A549 (cell line): ENCODE measurements around the gene CLEC16A. TPM values are rescaled to one million over a fixed set of nuclear protein-coding genes. Genes with fewer than 3 reads are reported as not detected.

ENCODE experiments used
- ATAC-seq, 2 experiments: fragments of 200-7000 bp in 1 of 2; fragments of >200 bp in 1 of 2; cut with Nextera tagmentation in 1 of 2; cut with Tn5 transposase in 1 of 2; 3 replicates each; pipeline versions ENCODE4 v1.8.0 to v1.9.1; 2018 to 2020; ENCODE audit warnings: mild to moderate bottlenecking in 1 of 2, moderate library complexity in 1 of 2
- CTCF ChIA-PET: fragments of 300-600 bp; sonication (Branson Sonifier 250); formaldehyde crosslinking; extraction: SDS; loops from one replicate; lab custom pipeline; 2021; ENCODE audit warnings: antibody characterized with exemption, inconsistent platforms; lab: Yijun Ruan, JAX
- POLR2A ChIA-PET: fragments of 350-600 bp; formaldehyde crosslinking; extraction: SDS; loops from one replicate; lab custom pipeline; 2021; ENCODE audit warnings: antibody characterized with exemption, inconsistent platforms; lab: Yijun Ruan, JAX
- DNase-seq, 2 experiments: peaks; one replicate each; pipeline versions ENCODE4 v3.0.0 to v3.0.0-alpha.2; 2011 to 2016; ENCODE audit warnings: low read depth in 1 of 2, low spot score in 1 of 2
- FAIRE-seq: peaks from 2 replicates; lab custom pipeline; 2011; peaks lifted over from hg19 to GRCh38; lab: Jason Lieb, UNC
- H3K27ac ChIP-seq, 2 experiments: fragments of >200 bp; sonication (Bioruptor Twin); formaldehyde crosslinking; 3 replicates each; pipeline ENCODE4 v1.5.1; 2016 to 2017
- H3K4me1 ChIP-seq: fragments of >200 bp; sonication (Bioruptor Twin); formaldehyde crosslinking; 3 replicates; pipeline ENCODE4 v1.6.1; 2016
- H3K4me2 ChIP-seq: fragments of >200 bp; sonication (Bioruptor Twin); formaldehyde crosslinking; 3 replicates; pipeline ENCODE4 v1.6.1; 2016
- H3K4me3 ChIP-seq: fragments of >200 bp; sonication (Bioruptor Twin); formaldehyde crosslinking; 3 replicates; pipeline ENCODE4 v1.5.1; 2016
- H3K9me3 ChIP-seq: fragments of >200 bp; sonication (Bioruptor Twin); formaldehyde crosslinking; 3 replicates; pipeline ENCODE4 v1.6.1; 2016
- CBX8 ChIP-seq: fragments of 200-600 bp; sonication (generic); IDR thresholded peaks from 2 replicates; pipeline ENCODE4 v1.6.1; 2016
- CHD4 ChIP-seq: fragments of 200-600 bp; sonication (generic); IDR thresholded peaks from 2 replicates; pipeline ENCODE4 v1.6.1; 2016; ENCODE audit warnings: antibody characterized with exemption, mild to moderate bottlenecking, borderline replicate concordance
- EHMT2 ChIP-seq: fragments of 200-600 bp; sonication (generic); IDR thresholded peaks from 2 replicates; pipeline ENCODE4 v1.6.1; 2016; ENCODE audit warnings: antibody characterized with exemption, low read depth, mild to moderate bottlenecking, moderate library complexity
- EP300 ChIP-seq, 2 experiments: fragments of >200 bp; sonication (Bioruptor Twin); formaldehyde crosslinking; IDR thresholded peaks; 2 replicates in 1 of 2; 3 replicates in 1 of 2; pipeline ENCODE4 v1.6.1; 2016 to 2017
- ESRRA ChIP-seq: fragments of 150-350 bp; IDR thresholded peaks from 2 replicates; pipeline ENCODE4 v1.6.1; 2014; ENCODE audit warnings: mild to moderate bottlenecking, low read length, borderline replicate concordance
- GATA3 ChIP-seq: IDR thresholded peaks from 2 replicates; pipeline ENCODE4 v1.6.1; 2012; ENCODE audit warnings: borderline replicate concordance
- HDAC2 ChIP-seq: fragments of 200-600 bp; sonication (generic); IDR thresholded peaks from 2 replicates; pipeline ENCODE4 v1.6.1; 2016
- HEYL ChIP-seq: fragments of 250-450 bp; sonication (Bioruptor Pico); IDR thresholded peaks from 2 replicates; pipeline ENCODE4 v1.8.0; 2021; ENCODE audit warnings: mild to moderate bottlenecking, moderate library complexity
- HOXB5 ChIP-seq: fragments of 250-450 bp; sonication (Bioruptor Pico); IDR thresholded peaks from 2 replicates; pipeline ENCODE4 v1.5.0; 2020; ENCODE audit warnings: mild to moderate bottlenecking, moderate library complexity
- KDM1A ChIP-seq: fragments of 200-600 bp; sonication (generic); IDR thresholded peaks from 2 replicates; pipeline ENCODE4 v1.6.1; 2016; ENCODE audit warnings: low read depth, mild to moderate bottlenecking
- KDM5A ChIP-seq: fragments of 200-600 bp; sonication (generic); IDR thresholded peaks from 2 replicates; pipeline ENCODE4 v1.6.1; 2016; ENCODE audit warnings: antibody characterized with exemption, mild to moderate bottlenecking
- NFE2L2 ChIP-seq: fragments of 150-350 bp; conservative IDR thresholded peaks from 2 replicates; pipeline ENCODE4 v1.6.1; 2014; ENCODE audit warnings: low read length
- POLR2A ChIP-seq: IDR thresholded peaks from 2 replicates; pipeline ENCODE4 v1.6.1; 2012; ENCODE audit warnings: mild to moderate bottlenecking, low read length
- SREBF2 ChIP-seq: fragments of 450-650 bp; IDR thresholded peaks from 2 replicates; pipeline ENCODE4 v1.6.1; 2014; ENCODE audit warnings: mild to moderate bottlenecking, moderate library complexity
- TP53 ChIP-seq: fragments of 250-450 bp; sonication (Bioruptor Pico); IDR thresholded peaks from 2 replicates; pipeline ENCODE4 v1.5.0; 2021; ENCODE audit warnings: mild to moderate bottlenecking, moderate library complexity
- WGBS: methylation state at CpG from one replicate; pipeline ENCODE4 v1.1.6; 2017; ENCODE audit errors: missing lambda C conversion rate; 5-methylcytosine and 5-hydroxymethylcytosine counted together
- polyA plus RNA-seq, 4 experiments: library from polyadenylated mRNA; depleted of rRNA in 3 of 4; stranded (reverse); fragments of >200 nt; fragmentation: RNase III in 1 of 4; extraction: RNeasy Plus Mini Kit Qiagen cat#74134 plus additional on column Dnase treatment in 1 of 4; gene quantifications; 2 replicates in 3 of 4; 3 replicates in 1 of 4; pipeline ENCODE4 v1.2.3, GENCODE V29; 2011 to 2017
- TF ChIP-seq, protein P1 (sequence below): IDR thresholded peaks from 2 replicates; pipeline ENCODE4 v1.6.1; 2012; ENCODE audit warnings: low read depth, borderline replicate concordance
- TF ChIP-seq, protein P2 (sequence below): fragments of 450-650 bp; IDR thresholded peaks from 2 replicates; pipeline ENCODE4 v1.6.1; 2014; ENCODE audit warnings: antibody characterized with exemption
- TF ChIP-seq, protein P3 (sequence below): fragments of 250-450 bp; sonication (Bioruptor Pico); IDR thresholded peaks from 2 replicates; pipeline ENCODE4 v1.5.0; 2021; ENCODE audit warnings: mild to moderate bottlenecking, moderate library complexity, borderline replicate concordance
- TF ChIP-seq, protein P4 (sequence below): IDR thresholded peaks from 2 replicates; pipeline ENCODE4 v1.6.1; 2012
- TF ChIP-seq, protein P5 (sequence below): fragments of >200 bp; sonication (Bioruptor Twin); formaldehyde crosslinking; IDR thresholded peaks from 3 replicates; pipeline ENCODE4 v1.6.1; 2016

CLEC16A gene
- polyA plus RNA-seq, 2 of the 4 experiments (the other 2 are of a cell fraction): 8.3 to 10.4 TPM

DNA sequence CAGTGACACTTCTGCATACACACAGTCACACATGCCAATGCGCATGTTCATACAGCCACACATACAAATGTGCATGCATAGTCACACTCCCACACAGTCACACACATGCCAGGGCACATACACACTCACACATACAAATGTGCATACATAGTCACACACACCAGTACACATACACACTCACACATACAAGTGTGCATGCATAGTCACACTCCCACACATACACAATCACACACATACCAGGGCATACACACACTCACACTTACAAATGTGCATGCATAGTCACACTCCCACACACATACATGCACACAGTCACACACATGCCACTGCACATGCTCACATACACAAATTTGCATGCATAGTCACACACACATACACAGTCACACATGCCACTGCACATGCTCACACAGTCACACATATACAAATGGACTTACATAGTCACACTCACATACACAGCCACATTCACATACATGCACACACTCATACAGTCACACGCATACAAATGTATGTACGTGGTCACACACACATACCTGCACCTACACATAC, 227.5 kb downstream of the CLEC16A start:
- ChIA-PET POLR2A (no interaction called here), CTCF (interaction anchor here (2.8 kb wide), 1 partner anchor 83 kb away, joined by 7 read pairs; the partner anchor contains the start of gene SOCS1)
- no peaks in the 10 kb centered on the region for H3K4me1 ChIP-seq
- DNase-seq: no peak
- WGBS: 87% methylated on average over 3 of the region's 3 CpGs
- no peak overlapping the region for H3K27ac ChIP-seq
- no peak overlapping the region for H3K4me2 ChIP-seq
- TF ChIP-seq ESRRA (no peak), CBX8 (no peak), CHD4 (no peak), KDM5A (no peak), SREBF2 (no peak), EHMT2 (no peak), HEYL (no peak)
- TF ChIP-seq, protein P1, sequence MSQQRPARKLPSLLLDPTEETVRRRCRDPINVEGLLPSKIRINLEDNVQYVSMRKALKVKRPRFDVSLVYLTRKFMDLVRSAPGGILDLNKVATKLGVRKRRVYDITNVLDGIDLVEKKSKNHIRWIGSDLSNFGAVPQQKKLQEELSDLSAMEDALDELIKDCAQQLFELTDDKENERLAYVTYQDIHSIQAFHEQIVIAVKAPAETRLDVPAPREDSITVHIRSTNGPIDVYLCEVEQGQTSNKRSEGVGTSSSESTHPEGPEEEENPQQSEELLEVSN: no peak
- TF ChIP-seq, protein P2, sequence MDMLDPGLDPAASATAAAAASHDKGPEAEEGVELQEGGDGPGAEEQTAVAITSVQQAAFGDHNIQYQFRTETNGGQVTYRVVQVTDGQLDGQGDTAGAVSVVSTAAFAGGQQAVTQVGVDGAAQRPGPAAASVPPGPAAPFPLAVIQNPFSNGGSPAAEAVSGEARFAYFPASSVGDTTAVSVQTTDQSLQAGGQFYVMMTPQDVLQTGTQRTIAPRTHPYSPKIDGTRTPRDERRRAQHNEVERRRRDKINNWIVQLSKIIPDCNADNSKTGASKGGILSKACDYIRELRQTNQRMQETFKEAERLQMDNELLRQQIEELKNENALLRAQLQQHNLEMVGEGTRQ: no peak
- TF ChIP-seq, protein P3, sequence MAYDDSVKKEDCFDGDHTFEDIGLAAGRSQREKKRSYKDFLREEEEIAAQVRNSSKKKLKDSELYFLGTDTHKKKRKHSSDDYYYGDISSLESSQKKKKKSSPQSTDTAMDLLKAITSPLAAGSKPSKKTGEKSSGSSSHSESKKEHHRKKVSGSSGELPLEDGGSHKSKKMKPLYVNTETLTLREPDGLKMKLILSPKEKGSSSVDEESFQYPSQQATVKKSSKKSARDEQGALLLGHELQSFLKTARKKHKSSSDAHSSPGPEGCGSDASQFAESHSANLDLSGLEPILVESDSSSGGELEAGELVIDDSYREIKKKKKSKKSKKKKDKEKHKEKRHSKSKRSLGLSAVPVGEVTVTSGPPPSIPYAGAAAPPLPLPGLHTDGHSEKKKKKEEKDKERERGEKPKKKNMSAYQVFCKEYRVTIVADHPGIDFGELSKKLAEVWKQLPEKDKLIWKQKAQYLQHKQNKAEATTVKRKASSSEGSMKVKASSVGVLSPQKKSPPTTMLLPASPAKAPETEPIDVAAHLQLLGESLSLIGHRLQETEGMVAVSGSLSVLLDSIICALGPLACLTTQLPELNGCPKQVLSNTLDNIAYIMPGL: no peak
- ATAC-seq: no peak
- FAIRE-seq: no peak
- H3K4me3 ChIP-seq: no peak overlapping the region
- no peaks in the 10 kb centered on the region for H3K9me3 ChIP-seq

DNA sequence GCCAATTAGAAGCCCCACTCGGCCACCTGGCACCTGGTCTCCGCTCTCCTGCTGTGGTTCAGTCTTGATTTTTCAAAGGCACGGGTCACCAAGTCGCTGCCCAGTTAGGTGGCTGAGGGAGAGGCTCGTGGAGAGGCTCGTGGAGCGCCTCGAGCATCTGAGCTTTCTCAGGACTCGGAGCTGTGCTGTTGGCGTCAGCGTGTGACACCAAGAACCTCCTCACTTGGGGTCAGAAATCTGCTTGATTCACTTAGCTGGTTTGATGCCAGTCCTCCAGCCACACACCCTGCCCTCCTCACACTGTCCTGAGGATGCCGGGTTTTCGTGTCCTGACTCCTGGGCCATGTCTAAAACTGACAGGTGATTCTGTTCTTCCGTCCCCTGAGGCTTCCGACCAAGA, 229.1 kb downstream of the CLEC16A start:
- H3K4me1 ChIP-seq: no peaks in the 10 kb centered on the region
- FAIRE-seq: no peak
- no peak for DNase-seq
- WGBS: 89% methylated on average over 15 of the region's 15 CpGs
- no peak overlapping the region for H3K27ac ChIP-seq
- ATAC-seq: no peak
- CTCF ChIA-PET: interaction anchor here (1.2 to 2.8 kb wide), 2 partner anchors 16 to 82 kb away, joined by 3 to 7 read pairs; partner anchors contain the start of gene SOCS1
- H3K9me3 ChIP-seq: no peaks in the 10 kb centered on the region
- no peak overlapping the region for H3K4me3 ChIP-seq
- TF ChIP-seq NFE2L2 (no peak), GATA3 (no peak), POLR2A (no peak), TP53 (no peak), KDM1A (no peak), HDAC2 (no peak), HOXB5 (no peak), EHMT2 (no peak)
- TF ChIP-seq, protein P4, sequence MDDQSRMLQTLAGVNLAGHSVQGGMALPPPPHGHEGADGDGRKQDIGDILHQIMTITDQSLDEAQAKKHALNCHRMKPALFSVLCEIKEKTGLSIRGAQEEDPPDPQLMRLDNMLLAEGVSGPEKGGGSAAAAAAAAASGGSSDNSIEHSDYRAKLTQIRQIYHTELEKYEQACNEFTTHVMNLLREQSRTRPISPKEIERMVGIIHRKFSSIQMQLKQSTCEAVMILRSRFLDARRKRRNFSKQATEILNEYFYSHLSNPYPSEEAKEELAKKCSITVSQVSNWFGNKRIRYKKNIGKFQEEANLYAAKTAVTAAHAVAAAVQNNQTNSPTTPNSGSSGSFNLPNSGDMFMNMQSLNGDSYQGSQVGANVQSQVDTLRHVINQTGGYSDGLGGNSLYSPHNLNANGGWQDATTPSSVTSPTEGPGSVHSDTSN: no peak
- TF ChIP-seq, protein P5, sequence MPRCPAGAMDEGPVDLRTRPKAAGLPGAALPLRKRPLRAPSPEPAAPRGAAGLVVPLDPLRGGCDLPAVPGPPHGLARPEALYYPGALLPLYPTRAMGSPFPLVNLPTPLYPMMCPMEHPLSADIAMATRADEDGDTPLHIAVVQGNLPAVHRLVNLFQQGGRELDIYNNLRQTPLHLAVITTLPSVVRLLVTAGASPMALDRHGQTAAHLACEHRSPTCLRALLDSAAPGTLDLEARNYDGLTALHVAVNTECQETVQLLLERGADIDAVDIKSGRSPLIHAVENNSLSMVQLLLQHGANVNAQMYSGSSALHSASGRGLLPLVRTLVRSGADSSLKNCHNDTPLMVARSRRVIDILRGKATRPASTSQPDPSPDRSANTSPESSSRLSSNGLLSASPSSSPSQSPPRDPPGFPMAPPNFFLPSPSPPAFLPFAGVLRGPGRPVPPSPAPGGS: no peak
- POLR2A ChIA-PET: no interaction called here
- no peak overlapping the region for H3K4me2 ChIP-seq

DNA sequence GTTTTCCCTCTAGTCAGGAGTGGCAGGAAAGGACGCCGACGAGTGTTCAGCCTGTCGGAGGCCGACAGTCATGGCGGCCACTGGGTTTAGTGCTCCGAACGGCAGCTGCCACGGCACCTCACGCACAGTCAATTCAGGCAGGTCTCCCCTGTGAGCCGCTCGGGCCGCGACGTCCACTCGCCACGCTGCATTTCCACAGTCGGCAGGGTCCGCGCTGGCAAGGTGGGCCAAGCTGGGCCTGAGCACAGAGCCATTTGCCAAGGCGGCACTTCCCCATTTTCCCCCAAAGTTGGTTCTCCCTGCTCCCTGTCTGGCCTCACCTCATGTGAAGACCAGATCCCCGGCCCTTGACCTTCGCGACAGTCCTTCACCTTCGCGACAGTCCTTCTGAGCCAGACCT, 229.8 kb downstream of the CLEC16A start:
- TF ChIP-seq POLR2A (no peak), EP300 (IDR thresholded peaks at IDR 0.05) (no peak)
- TF ChIP-seq, protein P5: no peak
- 95% methylated on average over 25 of the region's 26 CpGs for WGBS
- Histone ChIP-seq H3K9me3 (no peaks in the 10 kb centered on the region), H3K4me3 (no peak overlapping the region), H3K4me1 (no peaks in the 10 kb centered on the region), H3K4me2 (no peak overlapping the region), H3K27ac (no peak overlapping the region)
- ATAC-seq (no peak), FAIRE-seq (no peak), DNase-seq (no peak)
- ChIA-PET POLR2A (no interaction called here), CTCF (no interaction called here)
